22Rv1 (cell line): ENCODE measurements around the gene NEURL1.

Experiments used
- CTCF ChIP-seq: fragments of 450-650 bp; IDR thresholded peaks from 2 replicates; pipeline ENCODE4 v1.5.1; 2017; ENCODE audit warnings: mild to moderate bottlenecking
- ZFX ChIP-seq: fragments of 450-650 bp; IDR thresholded peaks from 2 replicates; pipeline ENCODE4 v1.6.1; 2017; ENCODE audit warnings: antibody characterized with exemption, borderline replicate concordance

- no peak for TF ChIP-seq CTCF
- no peak for TF ChIP-seq ZFX
Observed at GRCh38 chr10:103472005-103472404, 21.5 kb upstream of the NEURL1 start.
